Subcutaneous abdominal adipose tissue (tissue), 5 donors: ENCODE data around the gene FAM181A.

Source experiments
- H3K27ac ChIP-seq: one replicate; pipeline ENCODE4 v1.7.0; 2013; ENCODE audit warnings: low read depth, mild to moderate bottlenecking, inconsistent platforms, low read length, moderate library complexity
- H3K27me3 ChIP-seq, 5 donors: one replicate each; pipeline ENCODE4 v1.7.0; 2013; ENCODE audit warnings: low read length in 5 of 5, inconsistent platforms in 1 of 5; ENCODE audit not compliant: control insufficient read depth in 5 of 5, insufficient read depth in 4 of 5
- H3K36me3 ChIP-seq, 5 donors: one replicate each; pipeline ENCODE4 v1.7.0; 2013; ENCODE audit warnings: low read length in 5 of 5; ENCODE audit not compliant: control insufficient read depth in 5 of 5, insufficient read depth in 5 of 5
- H3K4me1 ChIP-seq, 5 donors: one replicate each; pipeline ENCODE4 v1.7.0; 2013; ENCODE audit warnings: low read length in 5 of 5, mild to moderate bottlenecking in 3 of 5, moderate library complexity in 1 of 5; ENCODE audit not compliant: control insufficient read depth in 5 of 5, insufficient read depth in 5 of 5
- H3K4me3 ChIP-seq, 5 donors: one replicate each; pipeline ENCODE4 v1.7.0; 2013; ENCODE audit warnings: low read length in 5 of 5, low read depth in 1 of 5
- H3K9ac ChIP-seq, 5 donors: one replicate each; pipeline ENCODE4 v1.7.0; 2013; ENCODE audit warnings: low read length in 5 of 5, mild to moderate bottlenecking in 4 of 5, moderate library complexity in 3 of 5
- H3K9me3 ChIP-seq, 5 donors: one replicate each; pipeline ENCODE4 v1.7.0; 2013; ENCODE audit warnings: low read length in 5 of 5; ENCODE audit not compliant: control insufficient read depth in 5 of 5
- donor health status: healthy.
- donor health status: healthy.
- donor health status: healthy.
- donor health status: healthy.
- donor health status: healthy.

FAM181A gene

GRCh38 chr14:93903342-93904184 lies 23.6 kb upstream of the FAM181A start:
- Histone ChIP-seq H3K9ac (no peak overlapping the region), H3K9me3 (no peaks in the 10 kb centered on the region), H3K4me1 (no peaks in the 10 kb centered on the region), H3K27me3 (peaks cover 0 to 10% (median 6%) of the 10 kb centered on the region in 5 donors), H3K36me3 (no peaks in the 10 kb centered on the region), H3K4me3 (no peak overlapping the region), H3K27ac (no peak overlapping the region)

- Histone ChIP-seq H3K4me1 (no peaks in the 10 kb centered on the region), H3K9me3 (peaks cover 0 to 4% (median 0%) of the 10 kb centered on the region in 5 donors), H3K36me3 (no peaks in the 10 kb centered on the region), H3K9ac (no peak overlapping the region), H3K27ac (no peak overlapping the region), H3K27me3 (peaks cover 0 to 10% (median 8%) of the 10 kb centered on the region in 5 donors), H3K4me3 (no peak overlapping the region)
Measured at GRCh38 chr14:93905623-93906022, 21.5 kb upstream of the FAM181A start.

- H3K27me3 ChIP-seq, result peaks cover 0 to 10% (median 8%) of the 10 kb centered on the region in 5 donors
- H3K4me3 ChIP-seq, result no peak overlapping the region
- H3K36me3 ChIP-seq, result no peaks in the 10 kb centered on the region
- peaks cover 0 to 4% (median 0%) of the 10 kb centered on the region in 5 donors for H3K9me3 ChIP-seq
- H3K4me1 ChIP-seq, result no peaks in the 10 kb centered on the region
- H3K9ac ChIP-seq, result no peak overlapping the region
- no peak overlapping the region for H3K27ac ChIP-seq
Measured at GRCh38 chr14:93906341-93907329, 20.5 kb upstream of the FAM181A start.

- peaks cover 0 to 9% (median 5%) of the 10 kb centered on the region in 5 donors for H3K9me3 ChIP-seq
- H3K27ac ChIP-seq, result no peak overlapping the region
- H3K4me1 ChIP-seq, result no peaks in the 10 kb centered on the region
- peaks cover 0 to 5% (median 2%) of the 10 kb centered on the region in 5 donors for H3K27me3 ChIP-seq
- no peaks in the 10 kb centered on the region for H3K36me3 ChIP-seq
- H3K4me3 ChIP-seq, result no peak overlapping the region
- H3K9ac ChIP-seq, result no peak overlapping the region
Measured at GRCh38 chr14:93909429-93910128, 17.6 kb upstream of the FAM181A start.

GRCh38 chr14:93911975-93912615 lies 15.0 kb upstream of the FAM181A start:
- no peak overlapping the region for H3K27ac ChIP-seq
- H3K36me3 ChIP-seq, result no peaks in the 10 kb centered on the region
- no peak overlapping the region for H3K4me3 ChIP-seq
- H3K9ac ChIP-seq, result no peak overlapping the region
- H3K4me1 ChIP-seq, result no peaks in the 10 kb centered on the region
- peaks cover 0 to 11% (median 7%) of the 10 kb centered on the region in 5 donors for H3K9me3 ChIP-seq
- H3K27me3 ChIP-seq, result peaks cover 2 to 10% (median 2%) of the 10 kb centered on the region in 5 donors

- Histone ChIP-seq H3K36me3 (no peaks in the 10 kb centered on the region), H3K4me3 (no peak overlapping the region), H3K27ac (no peak overlapping the region), H3K4me1 (no peaks in the 10 kb centered on the region), H3K9ac (no peak overlapping the region), H3K9me3 (peaks cover 0 to 11% (median 7%) of the 10 kb centered on the region in 5 donors), H3K27me3 (peaks cover 2 to 10% (median 2%) of the 10 kb centered on the region in 5 donors)
Measured at GRCh38 chr14:93912782-93913181, 14.4 kb upstream of the FAM181A start.

- Histone ChIP-seq H3K27ac (no peak overlapping the region), H3K9ac (no peak overlapping the region), H3K9me3 (peaks cover 3 to 12% (median 8%) of the 10 kb centered on the region in 5 donors), H3K27me3 (peaks cover 2 to 10% (median 2%) of the 10 kb centered on the region in 5 donors), H3K4me3 (no peak overlapping the region), H3K4me1 (no peaks in the 10 kb centered on the region), H3K36me3 (no peaks in the 10 kb centered on the region)
Measured at GRCh38 chr14:93914278-93914677, 12.9 kb upstream of the FAM181A start.

GRCh38 chr14:93915070-93915705 lies 12.0 kb upstream of the FAM181A start:
- peaks cover 2 to 9% (median 2%) of the 10 kb centered on the region in 5 donors for H3K27me3 ChIP-seq
- no peak overlapping the region for H3K4me3 ChIP-seq
- no peak overlapping the region for H3K9ac ChIP-seq
- H3K27ac ChIP-seq, result no peak overlapping the region
- H3K4me1 ChIP-seq, result no peaks in the 10 kb centered on the region
- no peaks in the 10 kb centered on the region for H3K36me3 ChIP-seq
- H3K9me3 ChIP-seq, result peaks cover 4 to 15% (median 12%) of the 10 kb centered on the region in 5 donors

GRCh38 chr14:93915800-93916199 lies 11.3 kb upstream of the FAM181A start:
- H3K4me3 ChIP-seq, result no peak overlapping the region
- no peak overlapping the region for H3K27ac ChIP-seq
- H3K36me3 ChIP-seq, result no peaks in the 10 kb centered on the region
- H3K9me3 ChIP-seq, result peaks cover 4 to 15% (median 12%) of the 10 kb centered on the region in 5 donors
- no peak overlapping the region for H3K9ac ChIP-seq
- peaks cover 2 to 6% (median 2%) of the 10 kb centered on the region in 5 donors for H3K27me3 ChIP-seq
- no peaks in the 10 kb centered on the region for H3K4me1 ChIP-seq
